Vagina (tissue), 2 donors: ENCODE data around the gene MOB1A.

ENCODE experiments used
- CTCF ChIP-seq, 3 experiments: fragments of 450-650 bp in 2 of 3; fragments of 200-600 bp in 1 of 3; sonication (generic) in 1 of 3; IDR thresholded peaks; one replicate each; pipeline ENCODE4 v1.5.1; 2017 to 2019; ENCODE audit warnings: antibody characterized with exemption in 3 of 3, mild to moderate bottlenecking in 2 of 3, moderate library complexity in 2 of 3
- POLR2A ChIP-seq, 2 donors: fragments of 450-650 bp; IDR thresholded peaks; one replicate each; pipeline ENCODE4 v1.6.1; 2017; ENCODE audit warnings: antibody characterized with exemption in 2 of 2, mild to moderate bottlenecking in 2 of 2, moderate library complexity in 2 of 2
- POLR2AphosphoS5 ChIP-seq, 2 donors: sonication (generic); formaldehyde crosslinking; IDR thresholded peaks; one replicate each; pipeline ENCODE4 v1.9.0; 2017; ENCODE audit warnings: antibody characterized with exemption in 2 of 2, mild to moderate bottlenecking in 2 of 2, low read depth in 1 of 2; ENCODE audit not compliant: insufficient read depth in 1 of 2

GRCh38 chr2:74146929-74147726, 31.6 kb downstream of the MOB1A start:
- TF ChIP-seq POLR2AphosphoS5 (IDR thresholded peaks at IDR 0.05; ENCODE audit: insufficient read depth in 1 of 2, low read depth in 1 of 2), result no peak
- TF ChIP-seq CTCF (IDR thresholded peaks at IDR 0.05), result no peak
- no peak for TF ChIP-seq POLR2A (IDR thresholded peaks at IDR 0.05)
